Natural killer cell (primary cell): Measurements from ENCODE around the gene KRTAP3-2. TPM values are rescaled to one million over a fixed set of nuclear protein-coding genes. Genes with fewer than 3 reads are reported as not detected.

ENCODE experiments used
- ATAC-seq, 3 donors: fragments of 150-1000 bp in 2 of 3; fragments of 200-7000 bp in 1 of 3; cut with Tn5 transposase; 1 replicate in 1 of 3; 2 replicates in 2 of 3; pipeline ENCODE4 v1.10.0; 2021; ENCODE audit warnings: mild to moderate bottlenecking in 2 of 3, moderate library complexity in 2 of 3
- DNase-seq, 2 donors: peaks; one replicate each; pipeline versions ENCODE4 v3.0.0 to v3.0.0-alpha.2; 2013 to 2021; ENCODE audit warnings: mixed read lengths in 1 of 2
- H3K27ac ChIP-seq: one replicate; pipeline ENCODE4 v1.5.1; 2013; ENCODE audit warnings: mild to moderate bottlenecking, low read length
- H3K27me3 ChIP-seq: one replicate; pipeline ENCODE4 v1.6.1; 2013; ENCODE audit warnings: low read length; ENCODE audit not compliant: control insufficient read depth, insufficient read depth
- H3K36me3 ChIP-seq: one replicate; pipeline ENCODE4 v1.6.1; 2013; ENCODE audit warnings: low read length; ENCODE audit not compliant: control insufficient read depth, insufficient read depth
- H3K4me1 ChIP-seq: one replicate; pipeline ENCODE4 v1.6.1; 2013; ENCODE audit warnings: low read length; ENCODE audit not compliant: control insufficient read depth, insufficient read depth
- H3K4me3 ChIP-seq: one replicate; pipeline ENCODE4 v1.5.1; 2013; ENCODE audit warnings: low read length
- H3K9me3 ChIP-seq: one replicate; pipeline ENCODE4 v1.6.1; 2013; ENCODE audit warnings: low read length; ENCODE audit not compliant: control insufficient read depth, insufficient read depth
- H3K27ac Mint-ChIP-seq, 2 donors: one replicate each; pipeline ENCODE4 v1.8.0; 2022; ENCODE audit warnings: mild to moderate bottlenecking in 2 of 2, mixed read lengths in 2 of 2, moderate library complexity in 1 of 2
- H3K27me3 Mint-ChIP-seq, 2 donors: one replicate each; pipeline ENCODE4 v1.8.0; 2022; ENCODE audit warnings: low read depth in 2 of 2, mixed read lengths in 2 of 2
- H3K36me3 Mint-ChIP-seq: one replicate; pipeline ENCODE4 v1.8.0; 2022; ENCODE audit warnings: mixed read lengths
- H3K4me1 Mint-ChIP-seq, 2 donors: one replicate each; pipeline ENCODE4 v1.8.0; 2022; ENCODE audit warnings: mixed read lengths in 2 of 2
- H3K4me3 Mint-ChIP-seq: one replicate; pipeline ENCODE4 v1.8.0; 2022; ENCODE audit warnings: mild to moderate bottlenecking, moderate library complexity, mixed read lengths
- H3K9me3 Mint-ChIP-seq, 2 donors: one replicate each; pipeline ENCODE4 v1.8.0; 2022; ENCODE audit warnings: mixed read lengths in 2 of 2
- WGBS: methylation state at CpG from one replicate; pipeline ENCODE4 v1.1.7; 2013; ENCODE audit warnings: missing lambda C conversion rate; ENCODE audit not compliant: insufficient coverage; 5-methylcytosine and 5-hydroxymethylcytosine counted together
- intact Hi-C: fragments of 100-400 bp; cut with micrococcal nuclease; formaldehyde crosslinking; loops from one replicate; pipeline ENCODE4 v1.14.2; 2022
- total RNA-seq, 4 donors: library from RNA; stranded (reverse); fragments of 120-200 nt in 1 of 4; gene quantifications; one replicate each; pipeline versions ENCODE4 v1.2.3 to v1.2.4, GENCODE V29; 2013 to 2022
- TF ChIP-seq, protein P1 (sequence below): fragments of 200-600 bp; IDR thresholded peaks from one replicate; pipeline ENCODE4 v1.8.0; 2022; ENCODE audit warnings: antibody characterized with exemption

Gene KRTAP3-2
- total RNA-seq, 3 donors from 2014 or later (not counting 1 experiment from before 2014, with no cell fraction given): not detected

DNA sequence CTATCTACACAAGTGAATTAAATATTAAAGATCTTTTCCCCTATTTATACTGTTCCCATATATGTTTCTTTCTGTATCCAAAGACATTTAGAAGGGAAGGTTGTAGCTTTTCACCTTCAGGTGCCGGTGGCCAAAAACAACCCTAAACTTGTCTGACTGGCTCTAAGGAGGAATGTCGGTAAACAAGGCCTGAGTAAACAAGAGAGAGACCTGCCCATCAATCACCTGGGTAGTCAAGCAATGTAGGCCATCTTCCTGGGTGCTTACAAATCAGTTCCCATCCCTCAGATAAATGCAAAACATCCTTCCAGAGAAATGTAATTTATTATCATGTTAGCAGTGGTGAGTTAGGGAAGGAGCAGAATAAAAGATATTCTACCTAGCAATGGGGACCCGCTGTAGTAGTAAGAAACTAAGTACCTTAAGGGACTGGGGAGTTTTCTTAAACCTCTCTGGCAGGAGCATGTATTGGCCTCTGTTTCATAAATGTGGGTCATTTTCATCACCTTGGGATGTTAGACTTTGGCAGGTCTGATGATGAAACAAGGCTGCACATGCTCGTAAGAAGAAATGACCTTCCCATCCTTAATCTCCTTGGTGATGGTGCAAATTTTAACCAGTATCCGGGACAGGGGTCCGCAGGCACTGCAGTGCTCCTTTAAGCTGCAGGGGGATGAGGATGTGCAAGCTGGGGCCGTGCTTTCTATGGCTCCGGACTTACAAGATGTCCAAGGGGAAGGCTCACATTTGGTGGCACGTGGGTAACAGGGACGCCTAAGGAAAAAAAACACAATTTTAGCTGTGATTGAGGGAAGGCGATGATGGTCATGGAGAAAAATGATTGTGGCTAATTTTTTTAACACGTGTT, 41.4 kb downstream of the KRTAP3-2 start:
- Mint-ChIP-seq H3K9me3 (no peaks in the 10 kb centered on the region), H3K4me1 (no peaks in the 10 kb centered on the region), H3K27me3 (peaks cover 17 to 47% of the 10 kb centered on the region in 2 donors), H3K4me3 (no peak overlapping the region), H3K36me3 (no peaks in the 10 kb centered on the region), H3K27ac (no peak overlapping the region)
- intact Hi-C loops: no loop called here
- TF ChIP-seq, protein P1, sequence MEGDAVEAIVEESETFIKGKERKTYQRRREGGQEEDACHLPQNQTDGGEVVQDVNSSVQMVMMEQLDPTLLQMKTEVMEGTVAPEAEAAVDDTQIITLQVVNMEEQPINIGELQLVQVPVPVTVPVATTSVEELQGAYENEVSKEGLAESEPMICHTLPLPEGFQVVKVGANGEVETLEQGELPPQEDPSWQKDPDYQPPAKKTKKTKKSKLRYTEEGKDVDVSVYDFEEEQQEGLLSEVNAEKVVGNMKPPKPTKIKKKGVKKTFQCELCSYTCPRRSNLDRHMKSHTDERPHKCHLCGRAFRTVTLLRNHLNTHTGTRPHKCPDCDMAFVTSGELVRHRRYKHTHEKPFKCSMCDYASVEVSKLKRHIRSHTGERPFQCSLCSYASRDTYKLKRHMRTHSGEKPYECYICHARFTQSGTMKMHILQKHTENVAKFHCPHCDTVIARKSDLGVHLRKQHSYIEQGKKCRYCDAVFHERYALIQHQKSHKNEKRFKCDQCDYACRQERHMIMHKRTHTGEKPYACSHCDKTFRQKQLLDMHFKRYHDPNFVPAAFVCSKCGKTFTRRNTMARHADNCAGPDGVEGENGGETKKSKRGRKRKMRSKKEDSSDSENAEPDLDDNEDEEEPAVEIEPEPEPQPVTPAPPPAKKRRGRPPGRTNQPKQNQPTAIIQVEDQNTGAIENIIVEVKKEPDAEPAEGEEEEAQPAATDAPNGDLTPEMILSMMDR: no peak
- Histone ChIP-seq H3K4me3 (no peak overlapping the region), H3K36me3 (no peaks in the 10 kb centered on the region), H3K9me3 (no peaks in the 10 kb centered on the region), H3K27ac (no peak overlapping the region), H3K27me3 (no peaks in the 10 kb centered on the region), H3K4me1 (no peaks in the 10 kb centered on the region)
- 89% methylated on average over 11 of the region's 12 CpGs for WGBS
- DNase-seq (no peak), ATAC-seq (no peak)

DNA sequence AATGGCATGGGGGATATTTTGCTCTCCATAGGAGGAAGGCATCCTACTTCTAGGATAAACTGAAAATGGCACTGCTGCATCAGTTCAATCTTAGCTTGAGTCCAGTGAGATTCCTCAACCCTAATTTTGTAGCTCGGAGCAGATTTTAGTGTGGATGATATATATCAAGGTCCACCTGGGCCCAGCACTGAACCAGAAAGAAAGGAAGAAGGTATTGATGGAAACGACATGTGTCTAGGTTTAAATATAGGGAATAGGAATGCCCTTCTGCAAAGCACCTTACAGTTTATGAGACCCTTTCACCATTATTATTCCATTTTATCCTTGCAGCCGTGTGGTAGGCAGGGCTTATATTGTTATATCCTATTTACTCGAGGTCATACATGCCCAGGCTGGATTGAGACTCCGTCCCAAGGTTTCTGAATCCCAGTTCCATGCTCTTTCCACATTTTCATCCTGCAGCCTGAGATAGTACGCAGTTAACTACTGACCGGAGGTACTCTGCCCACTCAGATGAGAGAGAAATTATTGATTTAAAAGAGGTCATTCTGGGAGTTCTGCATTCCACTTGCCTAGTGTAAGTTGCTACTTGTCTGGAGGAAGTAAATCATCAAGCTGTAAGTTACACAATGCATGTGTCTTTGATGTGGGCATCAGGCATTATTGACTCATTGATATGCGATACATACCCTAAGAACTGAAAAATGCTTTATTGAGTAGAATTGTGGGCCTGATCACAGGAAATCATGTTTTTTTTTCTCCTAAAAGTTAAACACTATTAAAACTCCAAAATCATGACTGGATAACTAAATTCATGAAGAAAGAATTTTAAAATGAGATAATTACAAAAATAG, 43.1 kb downstream of the KRTAP3-2 start:
- H3K4me3 ChIP-seq: no peak overlapping the region
- no peaks in the 10 kb centered on the region for H3K27me3 ChIP-seq
- H3K36me3 ChIP-seq: no peaks in the 10 kb centered on the region
- no peak overlapping the region for H3K27ac Mint-ChIP-seq
- no peaks in the 10 kb centered on the region for H3K36me3 Mint-ChIP-seq
- TF ChIP-seq, protein P1: no peak
- peaks cover 21 to 48% of the 10 kb centered on the region in 2 donors for H3K27me3 Mint-ChIP-seq
- 88% methylated on average over 7 of the region's 8 CpGs for WGBS
- no peaks in the 10 kb centered on the region for H3K9me3 ChIP-seq
- H3K4me1 Mint-ChIP-seq: no peaks in the 10 kb centered on the region
- DNase-seq (no peak), ATAC-seq (no peak)
- H3K4me3 Mint-ChIP-seq: no peak overlapping the region
- H3K4me1 ChIP-seq: no peaks in the 10 kb centered on the region
- H3K9me3 Mint-ChIP-seq: no peaks in the 10 kb centered on the region
- intact Hi-C loops: no loop called here
- H3K27ac ChIP-seq: no peak overlapping the region

DNA sequence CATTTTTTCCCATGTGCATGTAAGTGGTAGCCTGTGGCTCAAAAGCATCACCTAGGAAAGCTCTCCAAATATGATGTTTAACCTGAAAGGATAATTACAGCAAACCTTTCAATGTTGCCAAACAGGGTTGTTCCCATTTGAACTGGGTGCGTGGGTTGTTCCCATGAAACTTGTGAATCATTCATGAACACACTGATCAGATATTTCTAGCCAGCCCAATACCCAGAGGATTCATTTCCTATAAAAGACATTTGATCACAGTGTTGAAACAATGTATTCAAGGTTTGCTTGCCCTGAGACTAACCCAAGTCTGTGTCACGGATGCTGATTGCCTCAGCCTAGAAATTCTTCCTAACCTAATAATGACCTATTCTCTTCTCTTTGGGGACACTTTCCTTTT, 45.8 kb downstream of the KRTAP3-2 start:
- ATAC-seq (no peak), DNase-seq (no peak)
- TF ChIP-seq, protein P1: no peak
- intact Hi-C loops: no loop called here
- Mint-ChIP-seq H3K9me3 (no peaks in the 10 kb centered on the region), H3K27me3 (peaks cover 28 to 54% of the 10 kb centered on the region in 2 donors), H3K4me3 (no peak overlapping the region), H3K4me1 (no peaks in the 10 kb centered on the region), H3K27ac (no peak overlapping the region), H3K36me3 (no peaks in the 10 kb centered on the region)
- Histone ChIP-seq H3K36me3 (no peaks in the 10 kb centered on the region), H3K27me3 (no peaks in the 10 kb centered on the region), H3K4me1 (no peaks in the 10 kb centered on the region), H3K4me3 (no peak overlapping the region), H3K9me3 (no peaks in the 10 kb centered on the region), H3K27ac (no peak overlapping the region)
- 93% methylated on average over 2 of the region's 2 CpGs for WGBS
